HEK293T (cell line): ENCODE measurements around the gene PIP5K1B.

ENCODE experiments used
- CTCF ChIA-PET: fragments of 350-600 bp; formaldehyde crosslinking; extraction: SDS; loops from one replicate; lab custom pipeline; 2021; ENCODE audit warnings: antibody characterized with exemption, inconsistent platforms; lab: Yijun Ruan, JAX
- POLR2A ChIA-PET: fragments of 350-600 bp; formaldehyde crosslinking; extraction: SDS; loops from one replicate; lab custom pipeline; 2020; ENCODE audit warnings: antibody characterized with exemption, inconsistent platforms; lab: Yijun Ruan, JAX
- DNase-seq: peaks from one replicate; pipeline ENCODE4 v3.0.0; 2012; ENCODE audit warnings: mixed read lengths; ENCODE audit errors: extremely low spot score
- ARNT ChIP-seq: fragments of 450-650 bp; IDR thresholded peaks from 2 replicates; pipeline ENCODE4 v1.6.1; 2017; ENCODE audit warnings: mild to moderate bottlenecking
- BHLHE40 ChIP-seq: fragments of 450-650 bp; IDR thresholded peaks from 2 replicates; pipeline ENCODE4 v1.6.1; 2016; ENCODE audit warnings: mild to moderate bottlenecking, moderate library complexity, borderline replicate concordance
- CTBP1 ChIP-seq: fragments of 450-650 bp; IDR thresholded peaks from 2 replicates; pipeline ENCODE4 v1.6.1; 2016; ENCODE audit warnings: borderline replicate concordance
- ELF4 ChIP-seq: fragments of 450-650 bp; IDR thresholded peaks from 2 replicates; pipeline ENCODE4 v1.6.1; 2017; ENCODE audit warnings: antibody characterized with exemption
- FOXA1 ChIP-seq: fragments of 450-650 bp; IDR thresholded peaks from 2 replicates; pipeline ENCODE4 v1.6.1; 2016; ENCODE audit warnings: mild to moderate bottlenecking
- FOXK2 ChIP-seq: fragments of 450-650 bp; IDR thresholded peaks from 2 replicates; pipeline ENCODE4 v1.6.1; 2016; ENCODE audit warnings: mild to moderate bottlenecking
- FOXM1 ChIP-seq: fragments of 450-650 bp; IDR thresholded peaks from 2 replicates; pipeline ENCODE4 v1.6.1; 2017; ENCODE audit warnings: mild to moderate bottlenecking, borderline replicate concordance
- HDGF ChIP-seq: fragments of 450-650 bp; IDR thresholded peaks from 2 replicates; pipeline ENCODE4 v1.6.1; 2017; ENCODE audit warnings: antibody characterized with exemption, borderline replicate concordance
- L3MBTL2 ChIP-seq: fragments of 450-650 bp; conservative IDR thresholded peaks from 2 replicates; pipeline ENCODE4 v1.6.1; 2016; ENCODE audit warnings: mild to moderate bottlenecking
- LEF1 ChIP-seq: fragments of 450-650 bp; IDR thresholded peaks from 2 replicates; pipeline ENCODE4 v1.6.1; 2017; ENCODE audit warnings: mild to moderate bottlenecking, borderline replicate concordance
- NFRKB ChIP-seq: fragments of 450-650 bp; IDR thresholded peaks from 2 replicates; pipeline ENCODE4 v1.6.1; 2016; ENCODE audit warnings: mild to moderate bottlenecking, moderate library complexity
- SP1 ChIP-seq: fragments of 450-650 bp; IDR thresholded peaks from 2 replicates; pipeline ENCODE4 v1.6.1; 2017
- SUZ12 ChIP-seq: fragments of 450-650 bp; IDR thresholded peaks from 2 replicates; pipeline ENCODE4 v1.6.1; 2016; ENCODE audit warnings: mild to moderate bottlenecking
- TARDBP ChIP-seq: fragments of 450-650 bp; IDR thresholded peaks from 2 replicates; pipeline ENCODE4 v1.6.1; 2016
- ZNF384 ChIP-seq: fragments of 450-650 bp; IDR thresholded peaks from 2 replicates; pipeline ENCODE4 v1.6.1; 2016
- TF ChIP-seq, protein P1 (sequence below): fragments of 450-650 bp; IDR thresholded peaks from 2 replicates; pipeline ENCODE4 v1.6.1; 2016

PIP5K1B gene

DNA sequence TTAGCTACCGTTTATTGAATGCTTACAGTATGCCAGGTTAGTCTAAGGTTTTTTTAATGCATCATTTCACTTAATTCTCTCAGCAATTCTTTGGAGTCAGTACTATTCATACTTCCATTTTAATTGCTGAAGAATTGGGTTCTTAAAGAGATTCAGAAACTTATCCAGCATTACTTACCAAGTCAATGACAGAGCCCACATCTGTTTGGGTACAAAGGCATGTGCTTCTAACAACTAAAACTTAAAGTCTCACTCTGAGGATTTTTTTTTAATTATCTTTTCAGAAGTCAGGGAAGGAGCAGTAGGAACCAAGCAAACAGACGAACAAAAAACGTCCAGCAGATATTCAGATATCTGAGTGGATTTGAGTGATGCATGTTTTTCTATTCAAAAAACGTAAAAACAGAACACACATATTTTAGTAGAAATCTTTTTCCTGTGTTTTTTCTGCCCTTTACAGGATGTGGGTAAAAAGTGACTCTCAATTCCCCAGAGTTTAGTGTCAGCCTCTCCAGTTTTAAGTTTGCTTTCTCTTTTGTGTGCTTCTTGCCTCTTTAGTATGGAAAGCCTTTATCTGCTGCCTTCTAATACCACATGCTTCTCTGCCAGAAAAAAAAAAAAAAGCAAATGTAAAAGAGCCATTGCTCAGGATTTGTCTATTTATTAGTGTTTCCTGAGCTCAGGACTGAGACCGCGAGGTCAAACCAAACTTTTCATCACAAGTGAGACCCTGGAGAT lies 190.9 kb downstream of the PIP5K1B start:
- CTCF ChIA-PET, result interaction anchor here (0.7 kb wide), 2 partner anchors 106 to 162 kb away, joined by 3 to 6 read pairs; no protein-coding TSS in a partner anchor
- no peak for DNase-seq
- TF ChIP-seq ZNF384, result no peak
- POLR2A ChIA-PET, result no interaction called here

DNA sequence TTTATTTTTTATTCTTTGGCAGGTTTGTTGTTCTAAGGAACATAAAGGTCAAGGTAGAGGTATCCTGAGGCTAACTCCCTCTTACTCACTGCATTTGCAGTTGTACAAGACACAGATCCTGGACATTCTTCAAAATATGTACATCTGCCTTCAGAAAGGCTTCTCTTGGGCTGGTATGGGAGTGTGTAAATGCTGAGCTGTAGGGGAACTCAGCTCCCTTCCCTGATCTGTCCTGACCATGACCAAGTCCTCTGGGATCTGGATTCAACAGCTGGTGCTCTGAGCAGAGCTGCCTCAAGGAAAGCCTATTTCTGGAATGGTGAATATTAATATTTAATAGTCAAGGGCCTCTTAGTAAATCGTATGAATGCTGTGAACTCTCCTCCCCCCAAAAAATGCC lies 191.4 kb downstream of the PIP5K1B start:
- CTCF ChIA-PET, result interaction anchor here (0.7 kb wide), 2 partner anchors 105 to 162 kb away, joined by 3 to 6 read pairs; no protein-coding TSS in a partner anchor
- POLR2A ChIA-PET, result no interaction called here
- DNase-seq, result no peak
- TF ChIP-seq CTBP1 (no peak), ZNF384 (no peak), LEF1 (no peak)

DNA sequence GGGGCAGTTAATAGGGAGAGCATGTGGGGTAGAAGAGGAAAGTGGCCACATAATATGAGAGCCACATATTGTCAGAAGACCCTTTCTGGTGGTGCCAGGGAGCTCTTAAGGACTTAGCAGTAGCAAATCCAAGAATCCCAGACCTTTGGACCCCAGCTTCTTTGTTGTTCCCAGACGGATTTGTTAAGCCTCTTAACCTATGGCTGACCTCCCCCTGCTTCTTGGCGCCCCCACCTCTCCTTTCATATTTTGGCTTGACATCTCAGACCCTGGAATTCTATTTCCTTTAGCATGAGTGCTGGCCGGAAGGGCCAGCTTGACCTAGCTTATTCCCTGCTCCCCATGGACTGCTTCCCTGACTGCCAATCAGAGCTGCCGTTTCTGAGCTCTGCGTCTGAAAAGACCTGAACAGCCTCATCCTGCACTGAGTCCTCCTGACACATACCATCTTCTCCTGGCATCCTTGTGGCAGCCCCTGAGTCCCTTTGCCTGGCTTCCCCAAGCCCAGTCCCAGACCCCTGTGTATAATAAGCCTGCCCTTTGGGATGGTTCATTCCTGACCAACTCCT lies 192.6 kb downstream of the PIP5K1B start:
- TF ChIP-seq HDGF (no peak), BHLHE40 (no peak), ARNT (no peak), CTBP1 (no peak), FOXM1 (no peak), FOXK2 (no peak), SUZ12 (no peak), ELF4 (no peak), L3MBTL2 (no peak), SP1 (no peak)
- ChIA-PET CTCF (interaction anchor here (0.6 kb wide), 1 partner anchor 152 kb away, joined by 3 read pairs; no protein-coding TSS in a partner anchor), POLR2A (no interaction called here)
- no peak for DNase-seq

DNA sequence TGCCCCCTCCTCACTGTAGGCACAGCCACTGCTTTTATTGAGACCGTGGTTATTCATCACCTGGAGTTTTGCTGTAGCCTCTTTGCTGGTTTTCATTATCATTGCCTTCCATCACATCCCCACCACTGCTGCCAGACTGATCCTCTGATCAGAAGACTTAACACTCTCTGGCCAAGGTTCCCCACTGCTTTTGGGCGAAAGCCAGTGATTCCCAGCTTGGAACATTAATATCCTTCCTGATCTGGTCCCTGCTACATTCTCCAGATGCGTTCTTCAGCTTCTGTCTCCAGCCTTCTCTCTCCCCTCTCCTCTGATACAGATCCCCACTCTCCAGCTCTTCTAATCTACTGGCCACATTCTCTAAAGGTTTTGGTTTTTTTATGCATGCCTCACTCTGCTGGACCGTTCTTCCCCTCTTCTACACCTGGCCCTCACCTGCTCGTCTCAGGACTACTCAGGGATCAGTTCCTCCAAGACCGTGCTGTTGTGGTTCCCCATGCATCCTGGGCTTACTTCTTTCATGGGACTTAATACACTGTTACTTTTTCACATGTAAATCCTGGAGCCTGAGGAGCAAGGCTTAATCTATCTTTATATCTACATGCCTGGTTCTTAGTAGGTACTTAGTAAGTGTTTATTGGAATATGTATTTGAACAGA lies 193.9 kb downstream of the PIP5K1B start:
- TF ChIP-seq ARNT (no peak), FOXK2 (no peak)
- no peak for DNase-seq
- CTCF ChIA-PET, result no interaction called here
- POLR2A ChIA-PET, result no interaction called here

DNA sequence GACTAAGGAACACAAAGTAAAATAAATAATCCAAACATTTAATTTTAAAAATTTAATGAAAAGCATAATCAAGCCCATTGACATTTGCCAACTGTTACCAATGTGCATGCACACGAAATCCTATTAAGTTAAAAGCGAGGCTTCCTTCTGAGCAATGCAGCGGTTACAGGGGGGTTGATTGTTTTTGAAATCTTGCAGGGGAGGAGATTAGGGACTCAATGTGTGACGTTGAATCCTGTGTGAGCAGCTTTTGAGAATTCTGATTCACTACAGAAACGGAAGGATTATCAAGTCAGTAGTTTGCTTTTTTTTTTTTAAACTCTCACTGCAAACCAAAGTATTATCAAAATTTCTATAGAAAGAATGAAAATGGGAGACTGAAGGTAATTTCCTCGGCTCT lies 199.4 kb downstream of the PIP5K1B start:
- POLR2A ChIA-PET, result no interaction called here
- DNase-seq, result no peak
- TF ChIP-seq FOXM1 (no peak), SP1 (no peak), L3MBTL2 (no peak)
- CTCF ChIA-PET, result no interaction called here

DNA sequence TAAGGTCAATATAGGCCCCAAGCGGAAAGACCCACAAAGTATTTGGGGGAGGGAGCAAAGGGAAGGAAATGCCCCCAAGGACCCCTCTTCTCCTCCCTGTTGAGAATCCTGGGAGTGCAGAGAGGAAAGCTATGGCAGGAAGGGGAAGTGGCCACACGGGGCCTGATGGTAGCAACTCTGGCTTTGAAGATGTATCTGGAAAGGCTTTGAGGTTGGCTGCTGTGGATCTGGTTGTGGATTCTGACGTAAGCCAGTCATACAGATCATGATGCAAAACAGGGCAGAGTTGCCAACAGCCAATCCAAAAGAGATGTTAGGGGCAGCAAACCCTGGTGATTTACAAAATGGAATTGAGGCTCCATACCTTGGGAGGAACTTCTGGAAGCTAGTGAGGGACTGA lies 200.1 kb downstream of the PIP5K1B start:
- no peak for TF ChIP-seq ELF4
- TF ChIP-seq HDGF, result no peak
- TF ChIP-seq FOXA1, result no peak
- TF ChIP-seq SUZ12, result no peak
- no peak for TF ChIP-seq SP1
- no peak for TF ChIP-seq LEF1
- TF ChIP-seq FOXM1, result no peak
- no peak for TF ChIP-seq FOXK2
- TF ChIP-seq, protein P1, sequence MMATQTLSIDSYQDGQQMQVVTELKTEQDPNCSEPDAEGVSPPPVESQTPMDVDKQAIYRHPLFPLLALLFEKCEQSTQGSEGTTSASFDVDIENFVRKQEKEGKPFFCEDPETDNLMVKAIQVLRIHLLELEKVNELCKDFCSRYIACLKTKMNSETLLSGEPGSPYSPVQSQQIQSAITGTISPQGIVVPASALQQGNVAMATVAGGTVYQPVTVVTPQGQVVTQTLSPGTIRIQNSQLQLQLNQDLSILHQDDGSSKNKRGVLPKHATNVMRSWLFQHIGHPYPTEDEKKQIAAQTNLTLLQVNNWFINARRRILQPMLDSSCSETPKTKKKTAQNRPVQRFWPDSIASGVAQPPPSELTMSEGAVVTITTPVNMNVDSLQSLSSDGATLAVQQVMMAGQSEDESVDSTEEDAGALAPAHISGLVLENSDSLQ, result no peak
- no peak for TF ChIP-seq L3MBTL2
- no peak for TF ChIP-seq TARDBP
- TF ChIP-seq ZNF384, result no peak
- TF ChIP-seq CTBP1, result no peak
- TF ChIP-seq ARNT, result no peak
- no peak for TF ChIP-seq NFRKB
- no peak for TF ChIP-seq BHLHE40
- no peak for DNase-seq
- ChIA-PET CTCF (interaction anchor here (1.0 kb wide), 1 partner anchor 288 kb away, joined by 3 read pairs; no protein-coding TSS in a partner anchor), POLR2A (no interaction called here)

DNA sequence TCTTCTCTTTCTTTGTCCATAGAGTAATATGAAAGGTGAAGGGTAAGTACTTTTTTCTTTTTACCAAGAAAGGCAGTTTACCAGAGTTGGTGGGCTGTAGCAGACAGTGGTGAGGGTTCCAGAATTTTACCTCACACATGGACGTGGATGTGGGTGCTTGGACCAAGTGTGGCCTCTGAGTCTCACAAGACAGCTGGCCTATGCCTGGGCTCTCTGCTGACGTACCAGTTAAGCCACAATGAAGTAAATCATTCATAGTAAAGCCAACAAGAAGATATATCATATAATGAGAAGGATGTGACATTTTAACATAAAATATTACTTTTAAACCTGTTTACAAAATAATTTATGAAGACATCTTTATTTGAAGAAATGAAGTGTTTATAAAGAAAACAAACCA lies 202.9 kb downstream of the PIP5K1B start:
- CTCF ChIA-PET, result no interaction called here
- POLR2A ChIA-PET, result no interaction called here
- DNase-seq, result no peak
- TF ChIP-seq HDGF, result no peak
- TF ChIP-seq, protein P1, result no peak
- no peak for TF ChIP-seq LEF1
- TF ChIP-seq FOXK2, result no peak
- no peak for TF ChIP-seq FOXM1
- no peak for TF ChIP-seq ARNT
- TF ChIP-seq CTBP1, result no peak
- no peak for TF ChIP-seq SUZ12
- no peak for TF ChIP-seq ELF4
- TF ChIP-seq NFRKB, result no peak
- TF ChIP-seq FOXA1, result no peak
- TF ChIP-seq BHLHE40, result no peak
- no peak for TF ChIP-seq L3MBTL2
- TF ChIP-seq ZNF384, result no peak
- no peak for TF ChIP-seq SP1
- TF ChIP-seq TARDBP, result no peak
